Measurements from ENCODE around the gene PKNOX2. TPM values are rescaled to one million over a fixed set of nuclear protein-coding genes. Genes with fewer than 3 reads are reported as not detected.

Gene PKNOX2
- total RNA-seq, 1 donor from 2014 or later: 31.8 TPM

- no peak for DNase-seq (ENCODE audit: low spot score)
Measured at GRCh38 chr11:125468025-125468424, 303.5 kb downstream of the PKNOX2 start.

DNA sequence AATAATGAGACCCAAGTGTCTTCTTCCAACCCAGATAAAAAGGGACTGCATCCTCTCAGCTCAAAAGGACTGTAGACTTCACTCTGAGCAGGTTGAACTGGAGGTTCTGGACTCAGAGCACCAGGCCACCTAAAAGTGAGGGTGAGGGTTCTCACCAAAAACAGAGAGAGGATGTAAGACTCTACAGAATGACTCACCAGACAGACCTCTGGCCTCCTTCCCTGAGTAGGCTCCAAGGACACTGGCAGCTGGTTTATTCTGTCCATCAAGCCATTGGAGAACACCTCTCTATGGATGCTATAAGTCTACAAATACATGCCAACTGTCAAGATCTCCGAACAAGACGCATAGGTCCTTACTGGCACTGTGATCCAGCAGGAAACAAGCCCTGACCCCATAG, 304.3 kb downstream of the PKNOX2 start:
- DNase-seq (ENCODE audit: low spot score): no peak

DNA sequence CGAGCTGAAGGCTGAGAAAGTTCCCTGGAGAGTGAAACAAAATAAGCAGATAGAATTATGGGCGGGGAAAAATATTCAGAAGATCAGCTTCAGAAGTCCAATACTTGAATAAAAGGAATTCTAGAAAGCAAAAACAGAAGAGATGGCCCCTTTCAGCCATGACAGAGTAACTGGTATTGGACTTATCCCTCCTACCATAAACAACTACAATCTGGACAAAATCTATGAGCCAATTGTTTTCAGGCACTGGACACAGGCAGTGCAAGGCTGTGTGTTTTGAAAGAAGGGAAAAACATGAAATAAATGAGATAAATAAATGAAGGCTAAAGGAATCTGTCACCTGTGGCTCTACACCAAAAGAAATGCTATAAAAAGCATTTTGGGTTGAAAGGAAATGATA, 305.8 kb downstream of the PKNOX2 start:
- no peak for DNase-seq (ENCODE audit: low spot score)

- no peak for DNase-seq (ENCODE audit: low spot score)
Measured at GRCh38 chr11:125476721-125477120, 312.2 kb downstream of the PKNOX2 start.

DNA sequence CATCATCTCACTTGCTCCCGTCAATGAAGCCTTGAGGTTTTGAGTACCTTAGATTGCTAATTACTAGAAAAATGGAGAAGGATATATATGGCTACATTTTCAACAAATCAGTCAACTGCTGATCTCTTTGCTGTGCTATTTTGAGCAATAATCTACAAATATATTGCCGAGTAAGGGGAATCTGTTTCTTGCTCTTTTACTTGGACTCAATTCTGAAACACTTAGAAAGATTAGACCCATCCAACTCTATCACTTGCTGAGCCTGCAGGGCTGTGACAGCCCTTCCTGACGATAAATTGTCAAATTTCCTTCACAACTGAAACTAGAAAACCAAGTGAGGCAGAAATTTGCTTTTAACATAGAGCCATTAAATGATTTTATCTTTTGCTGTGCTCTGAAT, 314.6 kb downstream of the PKNOX2 start:
- DNase-seq (ENCODE audit: low spot score): no peak

GRCh38 chr11:125481531-125481930, 317.0 kb downstream of the PKNOX2 start:
- no peak for DNase-seq (ENCODE audit: low spot score)

Other genes starting within 250 kb of the PKNOX2 start
- gene HEPN1, start 245.5 kb upstream of the PKNOX2 start, total RNA-seq (ENCODE audit: insufficient read depth, low replicate concordance): not detected
- 1.9 TPM for gene HEPACAM, start 228.7 kb upstream of the PKNOX2 start, total RNA-seq (ENCODE audit: insufficient read depth, low replicate concordance)
- gene CCDC15, start 210.5 kb upstream of the PKNOX2 start, total RNA-seq (ENCODE audit: insufficient read depth, low replicate concordance): 8.7 TPM
- gene SLC37A2, start 101.4 kb upstream of the PKNOX2 start, total RNA-seq (ENCODE audit: insufficient read depth, low replicate concordance): 8.2 TPM
- 48.6 TPM for gene TMEM218, start 53.1 kb upstream of the PKNOX2 start, total RNA-seq (ENCODE audit: insufficient read depth, low replicate concordance)